Measurements from ENCODE around the gene SEC61G. TPM values are rescaled to one million over a fixed set of nuclear protein-coding genes. Genes with fewer than 3 reads are reported as not detected.
A peak's percentile ranks its signal among the peaks of the same experiment; 100 is the strongest.

The SEC61G gene
- total RNA-seq (100 to 1,000 TPM in 2 of 6 donors, 10 to 100 TPM in 4; 61.9 to 108 (median 73.9) TPM), polyA plus RNA-seq (100 to 1,000 TPM; 128 to 275 TPM)

GRCh38 chr7:54758702-54759592 lies at the start of gene SEC61G:
TSS of gene SEC61G (minus strand) at chr7:54759211. CDS start at chr7:54757588, 1,623 bp downstream.
- H3K9me3 ChIP-seq: no peaks in the 10 kb centered on the region
- peaks cover 0 to 17% (median 0%) of the 10 kb centered on the region in 3 donors for H3K4me1 ChIP-seq
- 0 to 1% methylated on average over 62 to 72 of the region's 72 CpGs for WGBS, 2 donors
- DNase-seq (peak; percentile 96 to 100 (median 98)), ATAC-seq (peak; percentile 96 to 99 (median 98)), FAIRE-seq (no peak)
- peak within 1 kb of the TSS; percentile 83 to 99 (median 94) for H3K4me3 ChIP-seq
- H3K27me3 ChIP-seq: no peaks in the 10 kb centered on the region
- peak within 1 kb of the TSS; percentile 83 to 90 (median 86) for H3K27ac ChIP-seq
- TF ChIP-seq CTCF (IDR thresholded peaks at IDR 0.05): no peak
- H3K36me3 ChIP-seq: peaks cover 0 to 10% (median 7%) of the 10 kb centered on the region in 3 donors
- intact Hi-C loops (cut with DNase I): no loop called here

- intact Hi-C loops (cut with DNase I): no loop called here
- Histone ChIP-seq H3K27me3 (no peaks in the 10 kb centered on the region), H3K9me3 (no peaks in the 10 kb centered on the region), H3K27ac (no peak overlapping the region), H3K4me1 (no peaks in the 10 kb centered on the region), H3K36me3 (no peaks in the 10 kb centered on the region), H3K4me3 (no peak overlapping the region)
- no peak for TF ChIP-seq CTCF (IDR thresholded peaks at IDR 0.05)
- 66 to 80% methylated on average over 4 of the region's 4 CpGs for WGBS, 2 donors
- ATAC-seq: no peak
- FAIRE-seq: no peak
- no peak for DNase-seq
Measured at GRCh38 chr7:54802841-54803240, 43.8 kb upstream of the SEC61G start.

- peak in 1 of 6 donors; percentile 67 for DNase-seq
- WGBS, 2 donors: 46 to 51% methylated on average over 11 of the region's 11 CpGs
- H3K27me3 ChIP-seq: no peaks in the 10 kb centered on the region
- FAIRE-seq: no peak
- no peak overlapping the region for H3K4me3 ChIP-seq
- no peak for TF ChIP-seq CTCF (IDR thresholded peaks at IDR 0.05)
- intact Hi-C loops (cut with DNase I): no loop called here
- H3K9me3 ChIP-seq: no peaks in the 10 kb centered on the region
- H3K36me3 ChIP-seq: no peaks in the 10 kb centered on the region
- no peak overlapping the region for H3K27ac ChIP-seq
- no peak for ATAC-seq
- no peaks in the 10 kb centered on the region for H3K4me1 ChIP-seq
Measured at GRCh38 chr7:54802114-54802513, 43.1 kb upstream of the SEC61G start.

- FAIRE-seq: no peak
- no peaks in the 10 kb centered on the region for H3K36me3 ChIP-seq
- no peaks in the 10 kb centered on the region for H3K9me3 ChIP-seq
- no peaks in the 10 kb centered on the region for H3K4me1 ChIP-seq
- intact Hi-C loops (cut with DNase I): no loop called here
- no peak for DNase-seq
- WGBS, 2 donors: 48 to 49% methylated on average over 3 of the region's 3 CpGs
- H3K4me3 ChIP-seq: no peak overlapping the region
- H3K27ac ChIP-seq: no peak overlapping the region
- no peak for TF ChIP-seq CTCF (IDR thresholded peaks at IDR 0.05)
- no peak for ATAC-seq
- H3K27me3 ChIP-seq: no peaks in the 10 kb centered on the region
Measured at GRCh38 chr7:54799792-54800191, 40.8 kb upstream of the SEC61G start.

GRCh38 chr7:54798530-54798929 lies 39.5 kb upstream of the SEC61G start:
- Histone ChIP-seq H3K4me1 (no peaks in the 10 kb centered on the region), H3K36me3 (no peaks in the 10 kb centered on the region), H3K4me3 (no peak overlapping the region), H3K9me3 (no peaks in the 10 kb centered on the region), H3K27ac (no peak overlapping the region), H3K27me3 (no peaks in the 10 kb centered on the region)
- intact Hi-C loops (cut with DNase I): no loop called here
- TF ChIP-seq CTCF (IDR thresholded peaks at IDR 0.05): no peak
- 73 to 81% methylated on average over 4 of the region's 4 CpGs for WGBS, 2 donors
- DNase-seq (no peak), ATAC-seq (no peak), FAIRE-seq (no peak)
